HepG2 (cell line): ENCODE data around the gene ZNF446. TPM values are rescaled to one million over a fixed set of nuclear protein-coding genes. Genes with fewer than 3 reads are reported as not detected.

Source experiments
- ARID2 ChIP-seq: sonication (generic); formaldehyde crosslinking; IDR thresholded peaks from 2 replicates; pipeline ENCODE4 v1.8.1; 2022; ENCODE audit warnings: mild to moderate bottlenecking, missing genetic modification reagents, borderline replicate concordance
- CCAR2 ChIP-seq: fragments of 200-400 bp; formaldehyde crosslinking; optimal IDR thresholded peaks from 2 replicates; pipeline ENCODE3; 2018; ENCODE audit warnings: low read depth, mild to moderate bottlenecking, low read length, moderate library complexity
- DNMT3B ChIP-seq: conservative IDR thresholded peaks from 2 replicates; pipeline ENCODE4 v1.6.1; 2016; ENCODE audit warnings: missing biosample characterization, control low read depth
- GTF2F1 ChIP-seq: fragments of 150-350 bp; IDR thresholded peaks from 2 replicates; pipeline ENCODE4 v1.6.1; 2014; ENCODE audit warnings: low read length
- HNF1B ChIP-seq: sonication (generic); formaldehyde crosslinking; IDR thresholded peaks from 2 replicates; pipeline ENCODE4 v1.5.1; 2020; ENCODE audit warnings: mild to moderate bottlenecking, moderate library complexity, missing genetic modification reagents
- MIER2 ChIP-seq: IDR thresholded peaks from 2 replicates; pipeline ENCODE4 v1.6.1; 2016; ENCODE audit warnings: missing biosample characterization, missing genetic modification reagents
- PRDM4 ChIP-seq: sonication (generic); formaldehyde crosslinking; IDR thresholded peaks from 2 replicates; pipeline ENCODE4 v1.9.0; 2021; ENCODE audit warnings: missing genetic modification reagents, borderline replicate concordance
- TSC22D2 ChIP-seq: sonication (generic); formaldehyde crosslinking; IDR thresholded peaks from 2 replicates; pipeline ENCODE4 v1.5.1; 2020; ENCODE audit warnings: missing genetic modification reagents, mild to moderate bottlenecking, borderline replicate concordance
- U2AF2 ChIP-seq: fragments of 200-400 bp; formaldehyde crosslinking; IDR thresholded peaks from 2 replicates; pipeline ENCODE4 v1.6.1; 2017; ENCODE audit warnings: low read depth, mild to moderate bottlenecking, low read length
- ZBTB1 ChIP-seq: sonication (generic); formaldehyde crosslinking; IDR thresholded peaks from 2 replicates; pipeline ENCODE4 v1.4.0; 2020; ENCODE audit warnings: missing genetic modification reagents, borderline replicate concordance
- ZBTB4 ChIP-seq: sonication (generic); formaldehyde crosslinking; IDR thresholded peaks from 2 replicates; pipeline ENCODE4 v1.4.0; 2020; ENCODE audit warnings: missing genetic modification reagents, mild to moderate bottlenecking, borderline replicate concordance
- ZFP37 ChIP-seq: sonication (generic); formaldehyde crosslinking; IDR thresholded peaks from 2 replicates; pipeline ENCODE4 v1.4.0; 2020; ENCODE audit warnings: missing genetic modification reagents, borderline replicate concordance
- ZFP82 ChIP-seq: sonication (generic); formaldehyde crosslinking; IDR thresholded peaks from 2 replicates; pipeline ENCODE4 v1.5.1; 2020; ENCODE audit warnings: mild to moderate bottlenecking, missing genetic modification reagents, borderline replicate concordance
- ZNF280D ChIP-seq: sonication (generic); formaldehyde crosslinking; IDR thresholded peaks from 2 replicates; pipeline ENCODE4 v1.5.1; 2020; ENCODE audit warnings: mild to moderate bottlenecking, missing genetic modification reagents
- ZNF784 ChIP-seq: sonication (generic); formaldehyde crosslinking; IDR thresholded peaks from 2 replicates; pipeline ENCODE4 v1.5.1; 2020; ENCODE audit warnings: missing genetic modification reagents, mild to moderate bottlenecking, borderline replicate concordance
- polyA plus RNA-seq, 8 experiments: library from polyadenylated mRNA; depleted of rRNA in 3 of 8; stranded (reverse) in 7 of 8; unstranded in 1 of 8; fragments of >200 nt; fragmentation: Illumina TruSeq in 4 of 8; extraction: Trizol in 4 of 8; gene quantifications; 2 replicates each; pipeline versions ENCODE4 v1.2.1 to v1.2.3, GENCODE V29; 2011 to 2016; ENCODE audit warnings: low read depth in 4 of 8, missing spikeins in 1 of 8, mixed read lengths in 1 of 8; ENCODE audit not compliant: insufficient read depth in 1 of 8
- total RNA-seq, 5 experiments: library from RNA; depleted of rRNA; stranded (reverse); fragments of >200 nt; fragmentation: Illumina TruSeq; extraction: Trizol; gene quantifications; 2 replicates each; pipeline ENCODE4 v1.2.3, GENCODE V29; 2016; ENCODE audit warnings: low read depth in 1 of 5

ZNF446 gene
- total and polyA plus RNA-seq, 2 of the 13 experiments (the other 11 are each of a cell fraction or from before 2014, with no cell fraction given), result 3.0 to 3.6 TPM

GRCh38 chr19:58499021-58499927 lies 23.1 kb downstream of the ZNF446 start (continued):
- TF ChIP-seq HNF1B (peak; percentile 92), GTF2F1 (no peak), ARID2 (CRISPR knock-in tag) (peak; percentile 78; the same call in 1 of the 2 replicates), TSC22D2 (no peak), ZBTB1 (CRISPR knock-in tag) (no peak), PRDM4 (CRISPR knock-in tag) (no peak), ZNF280D (CRISPR knock-in tag) (no peak), ZBTB4 (CRISPR knock-in tag) (no peak), MIER2 (CRISPR knock-in tag) (peak; percentile 77), CCAR2 (peak; percentile 84), ZFP37 (no peak), U2AF2 (no peak), ZNF784 (no peak), ZFP82 (CRISPR knock-in tag) (peak; percentile 89; the same call in 1 of the 2 replicates), DNMT3B (CRISPR knock-in tag) (0 out of 2 replicates have a peak, but pooled peaks have one; percentile 77)
